ENCODE results near the gene G6PC3.

DNA sequence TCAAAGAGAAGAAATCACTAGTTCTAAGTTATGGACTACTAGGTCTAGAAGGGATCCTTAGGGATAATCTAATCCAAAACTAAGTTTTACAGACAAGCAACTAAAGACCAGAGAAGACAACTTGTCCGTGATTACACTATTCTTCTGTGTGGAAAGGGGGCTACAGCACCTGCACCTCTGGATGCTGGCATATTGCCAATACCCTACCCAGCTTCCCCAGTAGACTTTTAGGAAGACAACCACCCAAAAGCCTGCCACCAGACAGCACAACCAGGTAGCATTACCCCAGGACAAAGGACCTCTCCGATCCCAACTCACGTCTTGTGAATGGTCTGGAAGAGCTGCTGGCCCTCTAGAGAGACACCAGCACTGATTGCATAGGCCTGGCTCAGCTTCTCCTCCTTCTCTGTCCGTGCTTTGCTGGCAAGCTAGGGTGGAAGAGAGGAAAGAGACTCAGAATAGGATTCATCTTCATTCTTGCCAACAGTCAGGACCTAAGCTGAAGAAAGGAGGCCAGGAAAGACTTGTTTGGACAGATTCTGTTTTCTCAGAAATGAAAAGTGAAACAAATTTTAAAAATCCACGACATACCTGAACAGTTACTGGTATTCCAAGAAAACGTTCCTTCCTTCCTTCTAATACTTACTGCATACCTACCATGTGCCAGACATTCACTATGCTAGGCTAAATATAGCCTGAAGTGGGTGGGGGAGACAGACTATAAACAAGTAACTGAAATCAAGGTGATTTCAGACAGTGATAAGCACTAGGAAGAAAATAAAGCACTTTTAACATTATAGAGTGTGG lies 30.5 kb upstream of the G6PC3 start:
- TF ChIP-seq, protein P1, sequence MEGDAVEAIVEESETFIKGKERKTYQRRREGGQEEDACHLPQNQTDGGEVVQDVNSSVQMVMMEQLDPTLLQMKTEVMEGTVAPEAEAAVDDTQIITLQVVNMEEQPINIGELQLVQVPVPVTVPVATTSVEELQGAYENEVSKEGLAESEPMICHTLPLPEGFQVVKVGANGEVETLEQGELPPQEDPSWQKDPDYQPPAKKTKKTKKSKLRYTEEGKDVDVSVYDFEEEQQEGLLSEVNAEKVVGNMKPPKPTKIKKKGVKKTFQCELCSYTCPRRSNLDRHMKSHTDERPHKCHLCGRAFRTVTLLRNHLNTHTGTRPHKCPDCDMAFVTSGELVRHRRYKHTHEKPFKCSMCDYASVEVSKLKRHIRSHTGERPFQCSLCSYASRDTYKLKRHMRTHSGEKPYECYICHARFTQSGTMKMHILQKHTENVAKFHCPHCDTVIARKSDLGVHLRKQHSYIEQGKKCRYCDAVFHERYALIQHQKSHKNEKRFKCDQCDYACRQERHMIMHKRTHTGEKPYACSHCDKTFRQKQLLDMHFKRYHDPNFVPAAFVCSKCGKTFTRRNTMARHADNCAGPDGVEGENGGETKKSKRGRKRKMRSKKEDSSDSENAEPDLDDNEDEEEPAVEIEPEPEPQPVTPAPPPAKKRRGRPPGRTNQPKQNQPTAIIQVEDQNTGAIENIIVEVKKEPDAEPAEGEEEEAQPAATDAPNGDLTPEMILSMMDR (conservative IDR thresholded peaks at IDR 0.05; ENCODE audit: low read depth, low read length) = no peak
- TF ChIP-seq FOS (IDR thresholded peaks at IDR 0.05; ENCODE audit: low read depth, low read length) (no peak), RCOR1 (IDR thresholded peaks at IDR 0.05; ENCODE audit: insufficient replicate concordance, low read length) (no peak), SMC3 (IDR thresholded peaks at IDR 0.05; ENCODE audit: low read depth, low read length) (no peak), POLR2A (IDR thresholded peaks at IDR 0.05; ENCODE audit: low read depth, low read length) (no peak), MXI1 (IDR thresholded peaks at IDR 0.05; ENCODE audit: borderline replicate concordance, low read depth, low read length) (no peak), CEBPB (IDR thresholded peaks at IDR 0.05; ENCODE audit: low read depth, low read length) (no peak), CHD1 (IDR thresholded peaks at IDR 0.05; ENCODE audit: low read depth, low read length) (no peak), RAD21 (IDR thresholded peaks at IDR 0.05; ENCODE audit: low read length) (no peak), MAZ (IDR thresholded peaks at IDR 0.05; ENCODE audit: borderline replicate concordance, low read depth, low read length) (no peak)
- TF ChIP-seq, protein P2, sequence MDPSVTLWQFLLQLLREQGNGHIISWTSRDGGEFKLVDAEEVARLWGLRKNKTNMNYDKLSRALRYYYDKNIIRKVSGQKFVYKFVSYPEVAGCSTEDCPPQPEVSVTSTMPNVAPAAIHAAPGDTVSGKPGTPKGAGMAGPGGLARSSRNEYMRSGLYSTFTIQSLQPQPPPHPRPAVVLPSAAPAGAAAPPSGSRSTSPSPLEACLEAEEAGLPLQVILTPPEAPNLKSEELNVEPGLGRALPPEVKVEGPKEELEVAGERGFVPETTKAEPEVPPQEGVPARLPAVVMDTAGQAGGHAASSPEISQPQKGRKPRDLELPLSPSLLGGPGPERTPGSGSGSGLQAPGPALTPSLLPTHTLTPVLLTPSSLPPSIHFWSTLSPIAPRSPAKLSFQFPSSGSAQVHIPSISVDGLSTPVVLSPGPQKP (IDR thresholded peaks at IDR 0.05; ENCODE audit: borderline replicate concordance, low read depth, low read length) = no peak
- TF ChIP-seq, protein P3, sequence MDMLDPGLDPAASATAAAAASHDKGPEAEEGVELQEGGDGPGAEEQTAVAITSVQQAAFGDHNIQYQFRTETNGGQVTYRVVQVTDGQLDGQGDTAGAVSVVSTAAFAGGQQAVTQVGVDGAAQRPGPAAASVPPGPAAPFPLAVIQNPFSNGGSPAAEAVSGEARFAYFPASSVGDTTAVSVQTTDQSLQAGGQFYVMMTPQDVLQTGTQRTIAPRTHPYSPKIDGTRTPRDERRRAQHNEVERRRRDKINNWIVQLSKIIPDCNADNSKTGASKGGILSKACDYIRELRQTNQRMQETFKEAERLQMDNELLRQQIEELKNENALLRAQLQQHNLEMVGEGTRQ (IDR thresholded peaks at IDR 0.05; ENCODE audit: low read depth, low read length) = no peak

All from IMR-90 (cell line).